GM18867 (cell line): ENCODE results near the gene CACTIN.

ENCODE experiments used
- ATAC-seq: cut with Tn5 transposase; IDR thresholded peaks from one replicate; pipeline ENCODE4 v1.9.1; 2021; ENCODE audit warnings: mild to moderate bottlenecking, moderate library complexity; ENCODE audit not compliant: unreplicated experiment

Gene CACTIN

GRCh38 chr19:3646336-3647092 lies 19.9 kb upstream of the CACTIN start:
- no peak for ATAC-seq

GRCh38 chr19:3645726-3646125 lies 19.1 kb upstream of the CACTIN start:
- ATAC-seq = no peak

DNA sequence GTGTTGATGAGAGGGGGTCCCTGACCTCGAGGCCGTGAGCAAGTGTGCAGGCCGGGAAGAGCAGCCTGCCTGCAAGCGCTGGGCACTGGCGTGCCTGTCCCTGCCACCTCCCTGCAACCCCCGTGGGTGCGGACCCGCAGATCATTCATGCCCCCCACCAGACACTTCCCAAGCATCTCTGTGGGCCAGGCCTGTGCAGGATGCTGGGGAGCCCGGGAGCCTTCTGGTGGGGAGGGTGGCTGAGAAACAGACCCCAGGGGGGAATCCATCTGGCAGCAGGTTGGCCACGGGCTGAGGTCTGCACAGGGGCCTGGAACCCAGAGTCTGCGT lies 18.4 kb upstream of the CACTIN start:
- no peak for ATAC-seq

DNA sequence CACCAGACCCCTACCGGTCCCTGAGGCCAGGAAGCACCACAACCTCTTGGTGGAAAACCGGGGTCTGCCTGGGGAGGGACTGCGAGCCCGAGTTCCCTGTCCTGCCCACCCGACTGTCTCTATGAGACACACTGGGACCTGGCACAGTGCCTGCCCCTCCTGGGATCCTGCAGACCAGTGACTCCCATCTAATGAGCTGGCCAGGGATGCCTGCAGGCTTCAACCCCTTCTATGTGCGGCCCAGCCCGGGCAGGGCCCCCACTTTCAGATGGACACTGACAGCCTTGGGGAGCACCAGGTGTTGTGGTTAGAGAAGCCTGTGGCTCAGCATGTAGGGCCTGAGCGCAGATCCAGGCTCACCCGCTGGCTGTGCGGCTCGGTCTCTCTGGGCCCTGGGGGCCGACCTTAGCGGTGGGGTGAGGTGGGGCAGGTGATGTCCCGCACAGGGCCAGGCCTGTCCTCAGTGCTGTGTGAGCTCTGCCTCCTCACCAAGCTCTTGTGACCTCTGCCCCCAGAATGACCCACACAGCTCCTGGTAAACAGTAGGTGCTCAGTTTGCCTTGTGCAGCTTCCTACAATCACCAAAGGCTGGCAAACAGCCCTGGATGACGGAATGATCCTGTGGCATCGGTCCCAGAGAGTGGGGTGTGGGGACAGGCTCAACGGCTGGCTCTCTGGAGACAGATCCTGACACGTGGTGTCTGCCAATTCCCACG lies 17.9 kb upstream of the CACTIN start:
- ATAC-seq = no peak

GRCh38 chr19:3643674-3644313 lies 17.2 kb upstream of the CACTIN start:
- no peak for ATAC-seq

DNA sequence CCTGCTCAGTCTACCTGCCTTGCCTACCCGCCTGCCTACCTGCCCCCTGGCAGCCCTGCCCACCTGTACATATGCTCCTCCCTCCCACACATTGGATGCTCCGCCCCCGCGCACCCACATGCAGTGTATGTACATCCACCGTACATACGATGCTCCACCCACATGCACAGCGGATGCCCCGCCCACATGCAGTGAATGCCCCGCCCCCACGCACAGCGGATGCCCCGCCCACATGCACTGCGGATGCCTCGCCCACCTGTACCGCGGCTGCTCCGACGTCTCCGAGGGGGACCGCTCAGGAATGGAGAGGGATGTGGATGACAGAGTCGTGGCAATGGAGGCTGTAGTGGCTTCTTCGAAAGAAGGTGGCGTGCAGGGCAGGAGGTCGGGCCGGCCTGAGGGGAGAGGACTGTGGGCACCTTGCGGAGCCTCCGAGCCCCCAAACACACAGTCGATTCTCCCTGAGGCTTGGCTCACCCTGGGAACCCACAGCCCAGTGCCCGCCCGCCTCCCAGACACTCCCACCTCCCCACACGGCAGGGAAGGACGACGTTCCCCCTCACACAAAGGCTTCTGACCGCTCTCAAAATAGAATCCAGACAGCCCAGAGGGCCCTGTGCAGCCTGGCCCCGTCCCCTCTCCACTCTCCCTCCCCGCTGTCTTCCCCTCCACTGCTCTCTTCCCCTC lies 16.5 kb upstream of the CACTIN start:
- ATAC-seq = no peak

GRCh38 chr19:3642296-3642695 lies 15.7 kb upstream of the CACTIN start:
- ATAC-seq = no peak

DNA sequence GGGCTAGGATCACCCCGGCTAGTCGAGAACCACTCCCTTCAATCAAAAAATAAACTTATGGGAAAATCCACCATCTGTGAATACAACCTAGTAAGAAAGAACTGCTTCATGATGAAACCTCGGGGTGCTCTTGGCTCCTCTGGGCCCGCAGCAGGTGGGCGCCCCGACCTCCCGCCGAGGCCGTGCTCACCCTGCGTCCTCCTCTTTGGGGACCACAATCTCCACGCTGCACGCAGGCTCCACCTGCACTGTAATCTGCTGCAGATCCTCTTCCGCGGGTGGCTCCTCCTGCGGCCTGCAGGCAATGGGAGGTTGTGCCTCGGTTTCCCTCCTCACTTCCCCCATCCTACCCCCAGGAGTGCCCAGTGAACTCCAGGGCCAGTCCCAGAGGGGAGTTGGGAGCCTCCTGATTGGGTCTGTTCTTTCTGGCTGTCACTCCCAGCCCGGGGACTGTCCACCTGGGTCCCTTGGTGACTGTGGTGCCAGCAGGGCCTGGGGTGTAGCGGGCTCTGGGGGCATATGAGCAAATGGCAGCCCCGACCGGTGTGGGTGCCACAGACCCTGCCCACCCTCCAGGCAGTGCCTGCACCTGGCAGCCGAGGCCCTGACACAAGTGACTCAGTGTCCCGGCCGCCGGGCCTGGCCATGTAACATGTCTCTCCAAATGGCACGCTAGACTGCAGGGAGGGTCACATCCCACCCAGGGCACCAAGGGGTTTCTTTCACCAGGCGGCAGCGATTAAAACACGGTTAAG lies 15.1 kb upstream of the CACTIN start:
- no peak for ATAC-seq

GRCh38 chr19:3639479-3639878 lies 12.9 kb upstream of the CACTIN start:
- ATAC-seq = no peak

GRCh38 chr19:3638208-3639193 lies 11.9 kb upstream of the CACTIN start:
- ATAC-seq = no peak

- no peak for ATAC-seq
Measured at GRCh38 chr19:3637621-3638020, 11.0 kb upstream of the CACTIN start.

DNA sequence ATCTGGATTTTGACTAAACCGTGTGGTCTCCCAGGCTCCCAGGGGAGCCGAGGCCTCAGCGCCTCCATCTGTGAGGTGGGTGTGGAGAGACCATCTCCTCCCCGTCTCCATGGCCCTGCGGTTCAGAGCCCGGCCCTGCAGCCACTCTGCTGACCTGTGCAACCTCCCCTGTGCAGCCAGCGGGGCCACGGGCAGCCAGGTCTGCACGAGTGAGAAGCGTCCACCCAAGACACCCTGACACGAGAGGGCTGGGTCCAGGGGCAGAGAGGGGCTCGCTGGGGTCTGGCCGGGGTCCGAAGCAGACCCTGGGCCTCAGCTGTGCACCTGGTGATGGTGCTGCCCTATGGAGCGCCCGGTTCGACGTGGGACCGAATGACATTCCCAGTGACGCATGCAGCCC lies 10.4 kb upstream of the CACTIN start:
- no peak for ATAC-seq

GRCh38 chr19:3636506-3636905 lies 9.9 kb upstream of the CACTIN start:
- ATAC-seq = no peak

GRCh38 chr19:3634496-3635045 lies 8.0 kb upstream of the CACTIN start:
- no peak for ATAC-seq

- no peak for ATAC-seq
Measured at GRCh38 chr19:3633559-3633988, 7.0 kb upstream of the CACTIN start.

GRCh38 chr19:3632739-3633558 lies 6.4 kb upstream of the CACTIN start:
- no peak for ATAC-seq

- ATAC-seq = no peak
Measured at GRCh38 chr19:3632098-3632497, 5.5 kb upstream of the CACTIN start.

DNA sequence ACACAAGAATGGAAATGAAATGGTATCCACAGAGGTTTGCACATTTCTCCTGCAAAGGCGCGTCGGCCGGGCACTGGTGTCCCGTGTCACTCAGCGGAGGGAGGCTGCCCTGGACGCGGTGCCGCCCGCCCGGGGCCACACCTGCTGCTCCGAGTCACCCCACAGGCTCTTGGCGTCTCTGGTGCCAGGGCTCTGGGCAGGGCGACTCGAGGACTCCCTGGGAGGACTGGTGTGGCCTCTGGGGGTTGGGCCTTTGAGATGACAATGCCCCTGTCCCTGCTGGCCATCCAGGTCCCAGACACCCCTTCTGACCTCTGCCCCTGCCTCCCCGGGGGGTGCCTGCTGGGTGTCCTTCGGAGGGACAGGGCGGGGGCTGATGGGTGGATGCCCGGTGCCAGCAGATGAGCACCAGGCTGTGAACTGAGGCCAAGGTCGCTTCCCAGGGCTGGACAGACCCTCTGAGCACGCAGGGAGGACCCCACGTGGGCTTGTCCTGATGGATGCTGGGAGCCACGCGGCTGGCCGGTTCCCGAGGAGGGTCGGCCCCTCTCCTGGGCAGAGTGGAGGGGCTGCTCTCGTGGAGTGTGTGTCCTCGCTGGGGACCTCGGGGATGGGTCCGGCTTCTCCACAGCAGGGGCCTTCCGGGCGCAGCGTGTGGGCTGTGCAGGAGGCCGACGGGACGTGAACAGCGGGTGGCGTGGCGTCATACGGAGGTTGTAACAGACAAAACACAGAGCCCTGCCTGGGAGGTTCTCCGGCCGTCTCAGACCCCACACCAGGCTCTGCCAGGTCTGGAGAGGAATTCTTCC lies 4.7 kb upstream of the CACTIN start:
- ATAC-seq = no peak
